ACHN (cell line): ENCODE data around the gene MB.

Experiments used
- DNase-seq: peaks from one replicate; pipeline ENCODE4 v3.0.0-alpha.2; 2015
- in situ Hi-C: cut with HindIII; loops from 2 replicates; pipeline ENCODE4 v1.10.0; 2017; ENCODE audit warnings: low sequenced_read_pairs, low pct_ligation_motif_present, low pct_unique_long_range_greater_than_20kb

The MB gene

DNA sequence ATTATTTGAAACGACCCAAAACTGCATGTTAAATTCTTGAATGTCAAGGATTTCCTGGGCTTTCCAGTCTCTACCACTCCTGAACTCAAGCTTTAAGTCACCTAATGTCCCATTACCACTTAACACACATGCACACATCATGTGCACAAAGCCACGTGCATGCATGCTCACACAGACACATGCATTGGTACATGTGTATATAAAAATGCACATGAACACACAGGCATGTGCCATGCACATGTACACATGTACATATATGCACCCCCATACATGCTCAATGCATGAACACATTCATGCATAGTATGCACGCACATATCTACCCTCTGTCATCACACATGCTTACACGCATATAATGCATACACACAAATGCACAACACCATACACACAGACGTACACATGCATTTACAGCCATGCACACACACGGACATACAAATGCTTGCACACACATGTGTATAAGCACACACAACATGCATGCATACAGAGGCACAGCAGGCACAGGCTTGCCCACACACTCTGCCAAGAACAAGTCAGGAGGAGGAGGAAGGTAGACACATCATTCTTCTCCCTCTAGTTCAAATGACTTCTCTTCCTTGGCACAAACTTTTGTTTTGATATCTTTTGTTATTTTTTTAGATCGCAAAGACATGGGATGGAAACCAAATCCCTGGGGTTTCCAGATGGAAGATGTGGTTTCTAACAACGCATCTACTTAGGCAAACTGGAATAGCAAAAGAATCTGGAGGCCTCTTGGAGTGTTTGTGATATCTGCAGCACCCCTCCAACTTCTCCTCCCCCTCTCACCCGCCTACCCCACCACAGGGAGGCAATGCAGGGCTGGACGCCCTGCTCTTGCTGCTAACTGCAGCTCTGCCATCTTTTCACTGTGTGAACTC, 51.9 kb downstream of the MB start:
- in situ Hi-C loops: no loop called here
- DNase-seq: no peak

- no peak for DNase-seq
- in situ Hi-C loops: no loop called here
Measured at GRCh38 chr22:35563211-35563610, 53.9 kb downstream of the MB start.

DNA sequence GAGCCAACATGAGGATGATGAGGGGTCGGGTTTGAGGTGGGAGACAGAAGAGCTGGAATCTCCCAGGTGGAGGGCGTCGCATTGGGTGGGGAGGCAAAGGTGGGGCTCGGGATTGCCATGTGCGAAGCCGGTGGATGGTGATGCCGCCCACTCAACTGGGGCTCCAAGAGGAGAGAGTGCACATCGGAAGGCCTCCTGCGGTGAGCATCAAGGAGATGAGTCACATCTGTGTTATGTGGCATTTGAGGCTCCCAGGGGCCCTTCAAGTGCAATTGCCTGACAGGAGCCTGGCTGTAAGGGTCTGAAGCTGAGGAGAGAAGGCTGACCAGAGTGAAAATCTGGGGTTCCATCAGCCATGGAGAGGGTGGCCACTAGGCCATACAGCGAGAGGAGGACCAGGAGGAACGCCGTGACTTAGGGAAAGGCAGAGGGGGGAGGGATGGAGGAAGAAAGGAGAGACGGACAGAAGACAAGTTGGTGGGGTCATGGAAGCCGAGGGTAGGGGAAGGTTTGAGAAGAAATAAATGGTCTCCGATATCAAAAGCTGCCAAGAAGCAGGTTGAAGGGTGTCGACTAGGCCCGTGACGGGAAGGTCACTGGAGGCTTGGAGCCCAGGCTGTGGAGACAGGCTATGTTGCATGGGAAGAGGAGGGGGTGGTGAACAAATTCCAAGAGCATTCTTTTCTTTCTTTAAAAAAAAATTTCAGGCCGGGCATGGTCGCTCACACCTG, 55.2 kb downstream of the MB start:
- in situ Hi-C loops: no loop called here

GRCh38 chr22:35560824-35561223, 56.3 kb downstream of the MB start:
- DNase-seq: no peak
- in situ Hi-C loops: no loop called here

More for the DNA sequence above, 55.2 kb downstream of the MB start:
- DNase-seq: peak; percentile 84

GRCh38 chr22:35560366-35560765, 56.8 kb downstream of the MB start:
- DNase-seq: no peak
- in situ Hi-C loops: no loop called here

- in situ Hi-C loops: no loop called here
- DNase-seq: no peak
Measured at GRCh38 chr22:35559354-35560005, 57.6 kb downstream of the MB start.

DNA sequence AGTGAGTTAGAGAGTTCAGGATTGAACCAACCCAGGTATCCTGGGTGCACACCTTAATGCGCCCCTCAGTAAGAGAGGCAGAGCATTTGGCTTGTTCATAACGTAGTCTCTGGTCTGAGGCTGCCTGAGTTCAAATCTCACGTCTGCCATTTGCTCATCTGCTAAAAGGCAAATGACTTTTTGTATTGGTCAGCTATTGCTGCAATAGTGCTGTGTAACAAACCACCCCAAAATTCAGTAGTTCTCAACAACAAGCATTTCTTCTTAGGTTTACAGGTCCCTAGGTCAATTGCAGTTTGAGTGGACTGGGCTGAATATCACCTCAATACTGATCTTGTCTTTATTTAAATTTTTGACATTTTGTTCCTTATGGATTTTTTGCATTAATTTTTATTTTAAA, 58.4 kb downstream of the MB start:
- in situ Hi-C loops: no loop called here
- DNase-seq: no peak

GRCh38 chr22:35558031-35558430, 59.1 kb downstream of the MB start:
- no peak for DNase-seq
- in situ Hi-C loops: no loop called here
